Common myeloid progenitor, CD34-positive (primary cell): ENCODE data around the gene LDB1.

Experiments used
- CTCF ChIA-PET: fragments of 350-600 bp; sonication (Branson Sonifier 250); formaldehyde crosslinking; loops from one replicate; lab custom pipeline; 2021; ENCODE audit warnings: antibody characterized with exemption; lab: Charles Lee
- POLR2A ChIA-PET: fragments of 350-600 bp; sonication (Branson Sonifier 250); formaldehyde crosslinking; loops from one replicate; lab custom pipeline; 2021; ENCODE audit warnings: antibody characterized with exemption; lab: Charles Lee
- DNase-seq, 3 donors: peaks; one replicate each; pipeline versions ENCODE4 v3.0.0 to v3.0.0-alpha.2; 2013
- H3K27ac ChIP-seq, 2 experiments: 1 replicate in 1 of 2; 2 replicates in 1 of 2; pipeline ENCODE4 v1.7.0; 2013; ENCODE audit warnings: inconsistent platforms in 2 of 2, low read length in 2 of 2, mild to moderate bottlenecking in 2 of 2, low read depth in 1 of 2, moderate library complexity in 1 of 2; ENCODE audit not compliant: severe bottlenecking in 2 of 2, insufficient read depth in 1 of 2, poor library complexity in 1 of 2
- H3K27me3 ChIP-seq, 5 experiments: replicated peaks in 2 of 5; 1 replicate in 3 of 5; 2 replicates in 2 of 5; pipeline versions ENCODE4 v1.6.1 to v1.7.0; 2013; ENCODE audit warnings: low read length in 4 of 5, mild to moderate bottlenecking in 2 of 5, moderate library complexity in 2 of 5, inconsistent platforms in 1 of 5; ENCODE audit not compliant: insufficient read depth in 5 of 5, control insufficient read depth in 4 of 5
- H3K36me3 ChIP-seq, 4 experiments: 1 replicate in 2 of 4; 2 replicates in 2 of 4; pipeline versions ENCODE4 v1.6.1 to v1.7.0; 2013; ENCODE audit warnings: low read length in 3 of 4, control low read depth in 1 of 4, mild to moderate bottlenecking in 1 of 4; ENCODE audit not compliant: control insufficient read depth in 4 of 4, insufficient read depth in 4 of 4
- H3K4me1 ChIP-seq, 4 experiments: 1 replicate in 3 of 4; 2 replicates in 1 of 4; pipeline versions ENCODE4 v1.6.1 to v1.7.1; 2013; ENCODE audit warnings: low read length in 3 of 4, mild to moderate bottlenecking in 3 of 4, control low read depth in 1 of 4, inconsistent platforms in 1 of 4, moderate library complexity in 1 of 4; ENCODE audit not compliant: control insufficient read depth in 4 of 4, insufficient read depth in 4 of 4; ENCODE audit errors: control extremely low read depth in 1 of 4
- H3K4me3 ChIP-seq, 7 experiments: 1 replicate in 4 of 7; 2 replicates in 3 of 7; pipeline versions ENCODE4 v1.5.1 to v1.7.0; 2013; ENCODE audit warnings: mild to moderate bottlenecking in 7 of 7, low read length in 6 of 7, moderate library complexity in 6 of 7, inconsistent platforms in 2 of 7, low read depth in 2 of 7, control low read depth in 1 of 7; ENCODE audit not compliant: insufficient read depth in 4 of 7, control insufficient read depth in 1 of 7; ENCODE audit errors: extremely low read depth in 1 of 7
- H3K9me3 ChIP-seq, 5 experiments: 1 replicate in 4 of 5; 2 replicates in 1 of 5; pipeline versions ENCODE4 v1.6.1 to v1.7.1; 2013; ENCODE audit warnings: low read length in 4 of 5, mild to moderate bottlenecking in 2 of 5, inconsistent platforms in 1 of 5, low read depth in 1 of 5, moderate library complexity in 1 of 5; ENCODE audit not compliant: control insufficient read depth in 4 of 5, insufficient read depth in 2 of 5; ENCODE audit errors: control extremely low read depth in 1 of 5
- WGBS: methylation state at CpG from one replicate; pipeline ENCODE4 v1.1.5; 2013; ENCODE audit not compliant: insufficient coverage; 5-methylcytosine and 5-hydroxymethylcytosine counted together

Gene LDB1

DNA sequence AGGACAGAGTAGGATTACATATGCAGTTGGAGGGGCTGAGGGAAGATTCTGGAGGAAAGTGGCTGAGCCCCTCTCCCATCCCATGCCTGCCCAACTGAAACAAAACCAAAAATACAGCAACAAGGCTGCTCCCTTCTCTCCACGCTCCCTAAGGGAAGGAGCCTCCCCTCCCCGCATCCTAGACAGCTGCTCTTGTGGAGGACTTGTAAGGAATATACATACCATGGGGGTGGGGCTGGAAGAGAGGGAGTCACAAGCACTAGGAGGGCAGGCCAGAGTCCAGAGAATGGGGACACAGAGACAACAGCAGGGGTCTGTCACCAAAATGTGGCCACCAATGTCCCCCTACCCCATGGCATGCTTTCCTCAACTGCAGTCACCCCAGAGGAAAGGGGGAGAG, 13.2 kb downstream of the LDB1 start:
- peaks cover 5 to 27% (median 17%) of the 10 kb centered on the region in 4 experiments for H3K4me1 ChIP-seq
- WGBS, result no CpG with 5 or more reads among the region's 2 CpGs
- H3K4me3 ChIP-seq, result no peak overlapping the region
- DNase-seq, result no peak
- ChIA-PET POLR2A (no interaction called here), CTCF (interaction anchor here (1.4 to 2.4 kb wide), 2 partner anchors 25 to 34 kb away, joined by 5 to 7 read pairs; no protein-coding TSS in a partner anchor)
- no peaks in the 10 kb centered on the region for H3K9me3 ChIP-seq
- H3K27ac ChIP-seq, result no peak overlapping the region
- H3K36me3 ChIP-seq, result peaks cover 22 to 69% (median 46%) of the 10 kb centered on the region in 4 experiments
- no peaks in the 10 kb centered on the region for H3K27me3 ChIP-seq

DNA sequence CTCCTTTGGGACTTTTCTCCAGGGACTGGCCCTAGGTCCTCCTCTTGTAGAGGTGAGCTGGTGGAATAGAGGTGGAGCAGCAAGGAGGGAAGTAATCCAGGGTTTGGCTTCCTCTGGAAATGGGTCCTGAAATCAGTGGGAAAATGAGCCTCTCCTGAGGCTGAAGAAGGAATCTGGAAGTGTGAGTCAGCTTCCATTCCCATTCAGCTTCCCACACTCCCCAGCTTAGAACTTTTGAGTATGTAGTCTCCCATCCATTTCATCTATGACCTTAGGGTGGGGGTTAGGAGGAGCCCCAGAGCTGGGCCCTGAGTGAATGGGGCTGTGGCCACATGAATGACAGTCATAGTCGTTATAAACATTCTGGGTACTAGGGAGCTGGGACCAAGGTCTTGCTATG, 17.7 kb downstream of the LDB1 start:
- Histone ChIP-seq H3K27me3 (no peaks in the 10 kb centered on the region), H3K4me3 (no peak overlapping the region), H3K9me3 (no peaks in the 10 kb centered on the region), H3K4me1 (peaks cover 5 to 27% (median 17%) of the 10 kb centered on the region in 4 experiments), H3K36me3 (peaks cover 3 to 31% (median 9%) of the 10 kb centered on the region in 4 experiments), H3K27ac (no peak overlapping the region)
- CTCF ChIA-PET, result interaction anchor here (0.8 to 2.9 kb wide), 6 partner anchors 8 to 261 kb away, joined by 3 to 22 read pairs (median 3); no protein-coding TSS in a partner anchor
- POLR2A ChIA-PET, result no interaction called here
- no peak for DNase-seq
- 85% methylated on average over 1 of the region's 1 CpG for WGBS

DNA sequence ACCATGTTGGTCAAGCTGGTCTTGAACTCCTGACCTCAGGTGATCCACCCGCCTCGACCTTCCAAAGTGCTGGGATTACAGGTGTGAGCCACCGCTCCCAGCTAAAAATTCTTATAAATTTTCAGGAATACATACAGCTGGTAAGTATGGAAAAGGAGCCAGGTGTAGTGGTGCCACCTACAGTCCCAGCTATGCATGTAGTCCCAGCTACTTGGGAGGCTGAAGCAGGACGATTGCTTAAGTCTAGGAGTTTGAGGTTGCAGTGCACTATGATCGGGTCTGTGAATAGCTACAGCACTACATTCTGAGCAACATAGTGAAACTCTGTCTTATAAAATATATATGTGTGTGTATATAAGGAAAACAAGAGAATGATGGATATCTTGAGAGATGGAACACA, 19.0 kb downstream of the LDB1 start:
- H3K27ac ChIP-seq, result no peak overlapping the region
- DNase-seq, result no peak
- no peak overlapping the region for H3K4me3 ChIP-seq
- no peaks in the 10 kb centered on the region for H3K9me3 ChIP-seq
- peaks cover 5 to 18% (median 14%) of the 10 kb centered on the region in 4 experiments for H3K4me1 ChIP-seq
- H3K27me3 ChIP-seq, result no peaks in the 10 kb centered on the region
- POLR2A ChIA-PET, result no interaction called here
- H3K36me3 ChIP-seq, result peaks cover 2 to 20% (median 3%) of the 10 kb centered on the region in 4 experiments
- CTCF ChIA-PET, result interaction anchor here (0.5 to 2.9 kb wide), 5 partner anchors 10 to 77 kb away, joined by 3 to 22 read pairs (median 6); no protein-coding TSS in a partner anchor
- 100% methylated on average over 4 of the region's 5 CpGs for WGBS

DNA sequence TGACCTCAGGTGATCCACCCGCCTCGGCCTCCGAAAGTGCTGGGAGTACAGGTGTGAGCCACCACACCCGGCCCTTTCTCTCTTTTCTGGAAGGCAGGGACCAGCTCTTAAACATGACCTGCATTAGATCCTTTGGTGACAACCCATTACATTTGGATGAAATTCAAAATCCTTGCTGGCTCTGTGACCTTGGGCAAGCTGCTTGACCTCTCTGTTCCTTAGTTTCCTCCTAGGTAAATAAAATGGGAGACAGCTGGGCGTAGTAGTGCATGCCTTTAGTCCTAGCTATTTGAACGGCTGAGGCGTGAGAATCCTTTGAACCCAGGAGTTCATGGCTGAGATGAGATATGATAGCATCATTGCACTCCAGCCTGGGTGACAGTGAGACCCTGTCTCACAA, 23.7 kb downstream of the LDB1 start:
- Histone ChIP-seq H3K27me3 (no peaks in the 10 kb centered on the region), H3K9me3 (no peaks in the 10 kb centered on the region), H3K36me3 (peaks cover 0 to 6% (median 2%) of the 10 kb centered on the region in 4 experiments), H3K4me3 (no peak overlapping the region), H3K4me1 (no peaks in the 10 kb centered on the region), H3K27ac (no peak overlapping the region)
- WGBS, result 100% methylated on average over 4 of the region's 7 CpGs
- DNase-seq, result no peak
- POLR2A ChIA-PET, result no interaction called here
- CTCF ChIA-PET, result interaction anchor here (0.9 to 1.5 kb wide), 3 partner anchors 15 to 255 kb away, joined by 3 to 6 read pairs (median 3); no protein-coding TSS in a partner anchor

DNA sequence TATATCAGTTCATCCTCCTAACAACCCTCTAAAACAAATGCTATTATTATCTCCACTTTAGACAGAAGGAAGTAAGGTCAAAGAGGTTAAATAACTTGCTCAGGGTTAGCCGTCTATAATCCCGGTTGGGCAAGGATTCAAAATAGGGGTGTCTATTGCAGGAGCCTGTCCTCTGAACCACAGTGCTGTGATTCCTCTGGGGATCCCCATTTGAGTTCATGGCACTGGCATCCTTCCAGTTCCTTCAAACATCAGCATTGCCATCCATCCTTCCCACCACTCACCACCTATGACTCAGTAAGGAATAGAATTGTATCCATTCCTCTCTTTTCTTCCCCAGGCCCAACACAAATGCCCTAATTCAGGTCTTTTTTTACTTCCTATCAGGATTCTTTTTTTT, 29.4 kb downstream of the LDB1 start:
- no peak overlapping the region for H3K4me3 ChIP-seq
- 88% methylated on average over 2 of the region's 2 CpGs for WGBS
- H3K27me3 ChIP-seq, result no peaks in the 10 kb centered on the region
- no peaks in the 10 kb centered on the region for H3K9me3 ChIP-seq
- no peak overlapping the region for H3K27ac ChIP-seq
- ChIA-PET CTCF (no interaction called here), POLR2A (no interaction called here)
- H3K4me1 ChIP-seq, result no peaks in the 10 kb centered on the region
- no peaks in the 10 kb centered on the region for H3K36me3 ChIP-seq
- DNase-seq, result no peak

DNA sequence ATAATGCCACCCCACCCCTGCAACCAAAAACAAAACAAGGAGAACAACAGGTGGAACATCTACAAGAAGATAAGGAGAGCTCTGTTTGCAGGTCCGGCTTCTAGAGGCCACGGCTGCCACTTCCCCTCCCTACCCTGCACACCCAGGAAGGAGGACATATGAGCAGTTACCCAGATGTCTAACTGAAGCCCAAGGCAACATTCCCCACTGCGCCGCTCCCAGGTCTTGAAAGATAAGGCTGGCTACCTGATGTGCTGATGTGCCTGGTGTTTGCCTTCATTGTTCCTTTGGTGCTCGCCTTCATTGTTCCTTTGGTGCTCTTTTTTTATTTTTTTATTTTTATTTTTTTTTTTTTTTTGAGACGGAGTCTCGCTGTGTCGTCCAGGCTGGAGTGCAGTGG, 34.0 kb downstream of the LDB1 start:
- Histone ChIP-seq H3K27ac (no peak overlapping the region), H3K4me1 (no peaks in the 10 kb centered on the region), H3K9me3 (no peaks in the 10 kb centered on the region), H3K4me3 (no peak overlapping the region), H3K36me3 (no peaks in the 10 kb centered on the region), H3K27me3 (no peaks in the 10 kb centered on the region)
- DNase-seq, result no peak
- POLR2A ChIA-PET, result no interaction called here
- CTCF ChIA-PET, result interaction anchor here (1.5 to 1.6 kb wide), 2 partner anchors 13 to 19 kb away, joined by 4 read pairs; no protein-coding TSS in a partner anchor
- 94% methylated on average over 7 of the region's 8 CpGs for WGBS

DNA sequence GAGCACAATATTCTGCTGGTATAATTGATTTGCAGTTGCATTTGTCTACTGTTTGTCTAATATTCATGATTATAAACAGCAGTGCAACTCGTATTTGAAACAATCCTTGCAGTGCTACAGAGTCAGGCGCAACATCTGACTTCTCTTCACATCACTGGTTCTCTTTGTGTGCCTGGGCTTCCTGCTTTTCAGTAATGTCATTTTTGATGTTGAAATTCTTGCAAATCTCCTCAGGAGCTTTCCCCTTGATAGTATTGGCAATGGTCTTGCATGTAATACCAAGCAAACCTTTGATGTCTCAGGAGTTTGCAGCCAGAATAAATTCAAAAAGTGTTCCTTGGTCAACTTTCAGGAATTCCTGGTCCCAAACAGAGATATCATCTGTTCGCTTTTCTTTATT, 34.8 kb downstream of the LDB1 start:
- Histone ChIP-seq H3K36me3 (no peaks in the 10 kb centered on the region), H3K4me1 (no peaks in the 10 kb centered on the region), H3K27ac (no peak overlapping the region), H3K4me3 (no peak overlapping the region), H3K9me3 (no peaks in the 10 kb centered on the region), H3K27me3 (no peaks in the 10 kb centered on the region)
- ChIA-PET CTCF (no interaction called here), POLR2A (no interaction called here)
- no peak for DNase-seq
- WGBS, result 100% methylated on average over 2 of the region's 3 CpGs
